ENCODE results near the gene SYNDIG1. TPM values are rescaled to one million over a fixed set of nuclear protein-coding genes. Genes with fewer than 3 reads are reported as not detected.

The SYNDIG1 gene
- total RNA-seq, 1 experiment from 2014 or later, result 5.4 TPM

GRCh38 chr20:24584078-24584477 lies 114.6 kb downstream of the SYNDIG1 start:
- no peaks in the 10 kb centered on the region for H3K27me3 ChIP-seq (ENCODE audit: insufficient read depth, low read length)
- no peak overlapping the region for H2BK20ac ChIP-seq (ENCODE audit: low read depth, low read length, poor library complexity, severe bottlenecking)
- H2AFZ ChIP-seq (ENCODE audit: low read length), result no peak overlapping the region
- no peak overlapping the region for H3K56ac ChIP-seq (ENCODE audit: insufficient read length, low read depth, low read length)
- no peak overlapping the region for H3K14ac ChIP-seq (ENCODE audit: insufficient read depth, low read length)
- no peaks in the 10 kb centered on the region; the same call in 1 of the 2 replicates for H3K27me3 Mint-ChIP-seq (ENCODE audit: low read depth)
- H3K9me3 ChIP-seq (ENCODE audit: control insufficient read depth, low read depth, low read length), result no peaks in the 10 kb centered on the region
- no peak for TF ChIP-seq CTCF (conservative IDR thresholded peaks at IDR 0.05)
- no CpG with 5 or more reads among the region's 9 CpGs for WGBS (ENCODE audit: extremely low coverage, insufficient read length, low lambda C conversion rate)
- no peaks in the 10 kb centered on the region for H3K4me1 ChIP-seq (ENCODE audit: insufficient read depth, low read length)
- no peak overlapping the region for H3K23ac ChIP-seq (ENCODE audit: insufficient read length, low read depth, low read length)
- H3K18ac ChIP-seq (ENCODE audit: insufficient read length, low read depth, low read length), result no peak overlapping the region
- no peak overlapping the region for H4K5ac ChIP-seq (ENCODE audit: insufficient read length, low read depth, low read length)
- no peak overlapping the region for H2BK120ac ChIP-seq (ENCODE audit: low read depth, low read length, poor library complexity, severe bottlenecking)
- H2BK15ac ChIP-seq (ENCODE audit: low read depth, low read length), result no peak overlapping the region
- DNase-seq, result no peak
- H4K20me1 ChIP-seq (ENCODE audit: control insufficient read depth, insufficient read depth, insufficient read length), result peaks cover 4% of the 10 kb centered on the region
- H3K9me3 Mint-ChIP-seq, result no peaks in the 10 kb centered on the region
- peaks cover 0 to 3% of the 10 kb centered on the region in 2 experiments; a peak in 1 of 4 replicates for H3K4me1 Mint-ChIP-seq
- no peak overlapping the region for H4K8ac ChIP-seq (replicated peaks; ENCODE audit: insufficient read length, low read depth, low read length)
- no peak overlapping the region for H3K27ac ChIP-seq (ENCODE audit: insufficient read length, low read depth, low read length)
- H3T11ph ChIP-seq (ENCODE audit: low read length), result no peak overlapping the region
- H2BK5ac ChIP-seq (ENCODE audit: insufficient read length, low read length), result no peak overlapping the region
- H3K27ac Mint-ChIP-seq, result no peak overlapping the region; a peak in 1 of 7 replicates
- H3K9ac ChIP-seq (ENCODE audit: extremely low read depth, insufficient read length, low read length), result no peak overlapping the region
- no peak overlapping the region for H3K4me3 Mint-ChIP-seq
- H4K91ac ChIP-seq (ENCODE audit: insufficient read length, low read depth, low read length), result no peak overlapping the region
- H3K4me2 ChIP-seq (ENCODE audit: insufficient read depth, insufficient read length, low read length), result no peak overlapping the region
- no peak overlapping the region for H3K4ac ChIP-seq (ENCODE audit: low read depth, low read length)
- H2AK5ac ChIP-seq (ENCODE audit: insufficient read length, low read length), result no peak overlapping the region
- H3K79me1 ChIP-seq (ENCODE audit: insufficient read depth, low read depth, low read length, poor library complexity, severe bottlenecking), result no peaks in the 10 kb centered on the region
- no peak overlapping the region for H2BK12ac ChIP-seq (ENCODE audit: insufficient read length, low read depth, low read length)
- H3K79me2 ChIP-seq (ENCODE audit: insufficient read depth, low read length), result no peaks in the 10 kb centered on the region
- peaks cover 0 to 2% (median 0%) of the 10 kb centered on the region in 3 experiments; a peak in 1 of 7 replicates for H3K36me3 Mint-ChIP-seq (ENCODE audit: insufficient read depth in 1 of 3, low read depth in 3 of 3)
- no peaks in the 10 kb centered on the region for H3K23me2 ChIP-seq (ENCODE audit: insufficient read length, low read depth, low read length, poor library complexity, severe bottlenecking)
